IMR-90 (cell line): ENCODE data around the gene UBE3B. TPM values are rescaled to one million over a fixed set of nuclear protein-coding genes. Genes with fewer than 3 reads are reported as not detected.

Source experiments
- ATAC-seq: fragments of 200-7000 bp; cut with Tn5 transposase; 2 replicates; pipeline ENCODE4 v1.9.1; 2020; ENCODE audit warnings: low read depth, mild to moderate bottlenecking, moderate library complexity
- BruUV-seq: library from RNA; stranded (reverse); fragments of 400-500 nt; replicated peaks from 2 replicates; lab custom pipeline; 2021; lab: Mats Ljungman, UMichigan
- CTCF ChIA-PET: fragments of 300-600 bp; formaldehyde crosslinking; extraction: SDS; loops from one replicate; lab custom pipeline; 2021; ENCODE audit warnings: antibody characterized with exemption; lab: Yijun Ruan, JAX
- POLR2A ChIA-PET: fragments of 300-600 bp; sonication (Branson Sonifier 250); formaldehyde crosslinking; loops from one replicate; lab custom pipeline; 2022; ENCODE audit warnings: antibody characterized with exemption; ENCODE audit not compliant: unreplicated experiment; lab: Charles Lee
- DNase-seq: peaks from one replicate; pipeline ENCODE4 v3.0.0; 2013
- H2AFZ ChIP-seq: replicated peaks from 2 replicates; pipeline ENCODE3; 2013; ENCODE audit warnings: low read length, mild to moderate bottlenecking; ENCODE audit not compliant: poor library complexity
- H2AK5ac ChIP-seq: 2 replicates; pipeline ENCODE4 v1.6.1; 2013; ENCODE audit warnings: low read depth, low read length, inconsistent platforms
- H2AK9ac ChIP-seq: replicated peaks from 2 replicates; pipeline ENCODE3; 2013; ENCODE audit warnings: mild to moderate bottlenecking, low read depth, low read length, moderate library complexity; ENCODE audit not compliant: poor library complexity
- H2BK120ac ChIP-seq: 2 replicates; pipeline ENCODE4 v1.6.1; 2013; ENCODE audit warnings: low read depth, low read length, inconsistent platforms
- H2BK15ac ChIP-seq: 3 replicates; pipeline ENCODE4 v1.6.1; 2013; ENCODE audit warnings: low read depth, low read length, inconsistent platforms
- H2BK20ac ChIP-seq: 2 replicates; pipeline ENCODE4 v1.6.1; 2013; ENCODE audit warnings: low read depth, mild to moderate bottlenecking, inconsistent platforms, low read length, moderate library complexity
- H2BK5ac ChIP-seq: 2 replicates; pipeline ENCODE4 v1.6.1; 2013; ENCODE audit warnings: mild to moderate bottlenecking, low read depth, low read length, inconsistent platforms; ENCODE audit not compliant: poor library complexity, severe bottlenecking
- H3K14ac ChIP-seq: replicated peaks from 2 replicates; pipeline ENCODE4 v1.6.1; 2013; ENCODE audit warnings: low read depth, low read length, inconsistent platforms
- H3K18ac ChIP-seq: 2 replicates; pipeline ENCODE4 v1.6.1; 2013; ENCODE audit warnings: low read depth, low read length, control low read depth
- H3K23ac ChIP-seq: 2 replicates; pipeline ENCODE4 v1.6.1; 2013; ENCODE audit warnings: low read depth, low read length, inconsistent platforms
- H3K27ac ChIP-seq: 2 replicates; pipeline ENCODE4 v1.5.1; 2013; ENCODE audit warnings: mild to moderate bottlenecking, control low read depth, low read length; ENCODE audit not compliant: insufficient read depth
- H3K27me3 ChIP-seq: 2 replicates; pipeline ENCODE4 v1.6.1; 2013; ENCODE audit warnings: low read length; ENCODE audit not compliant: control insufficient read depth, insufficient read depth
- H3K36me3 ChIP-seq: 2 replicates; pipeline ENCODE4 v1.6.1; 2013; ENCODE audit warnings: low read length, mixed read lengths; ENCODE audit not compliant: control insufficient read depth, insufficient read depth
- H3K4ac ChIP-seq: 2 replicates; pipeline ENCODE4 v1.6.1; 2013; ENCODE audit warnings: low read depth, low read length, inconsistent platforms
- H3K4me1 ChIP-seq: 2 replicates; pipeline ENCODE4 v1.6.1; 2013; ENCODE audit warnings: low read length, mixed read lengths; ENCODE audit not compliant: control insufficient read depth, insufficient read depth
- H3K4me2 ChIP-seq: 2 replicates; pipeline ENCODE4 v1.6.1; 2013; ENCODE audit warnings: low read depth, mild to moderate bottlenecking, control low read depth, low read length, moderate library complexity
- H3K4me3 ChIP-seq: 2 replicates; pipeline ENCODE4 v1.5.1; 2013; ENCODE audit warnings: low read depth, mild to moderate bottlenecking, control low read depth, low read length, moderate library complexity; ENCODE audit not compliant: insufficient read depth
- H3K56ac ChIP-seq: 2 replicates; pipeline ENCODE4 v1.6.1; 2013; ENCODE audit warnings: low read length, inconsistent platforms; ENCODE audit not compliant: insufficient read depth; ENCODE audit errors: extremely low read depth
- H3K79me1 ChIP-seq, 2 experiments: 2 replicates each; pipeline ENCODE4 v1.6.1; 2013; ENCODE audit warnings: low read length in 2 of 2, inconsistent platforms in 1 of 2, low read depth in 1 of 2
- H3K9ac ChIP-seq: 2 replicates; pipeline ENCODE4 v1.6.1; 2013; ENCODE audit warnings: low read depth, low read length, control low read depth
- H3K9me1 ChIP-seq: 2 replicates; pipeline ENCODE4 v1.6.1; 2013; ENCODE audit warnings: low read length, inconsistent platforms; ENCODE audit not compliant: insufficient read depth
- H3K9me3 ChIP-seq: 2 replicates; pipeline ENCODE4 v1.6.1; 2013; ENCODE audit warnings: low read length; ENCODE audit not compliant: control insufficient read depth, insufficient read depth
- H4K20me1 ChIP-seq: 2 replicates; pipeline ENCODE4 v1.6.1; 2013; ENCODE audit warnings: low read length, inconsistent platforms; ENCODE audit not compliant: insufficient read depth
- H4K5ac ChIP-seq: 2 replicates; pipeline ENCODE4 v1.6.1; 2013; ENCODE audit warnings: mild to moderate bottlenecking, low read depth, low read length, control low read depth
- H4K8ac ChIP-seq, 2 experiments: 2 replicates each; pipeline ENCODE4 v1.6.1; 2013; ENCODE audit warnings: low read depth in 2 of 2, low read length in 2 of 2, control low read depth in 1 of 2, inconsistent platforms in 1 of 2
- H4K91ac ChIP-seq: 2 replicates; pipeline ENCODE4 v1.6.1; 2013; ENCODE audit warnings: low read depth, low read length, inconsistent platforms; ENCODE audit not compliant: insufficient read depth
- BHLHE40 ChIP-seq: fragments of 150-350 bp; IDR thresholded peaks from 2 replicates; pipeline ENCODE4 v1.6.1; 2016; ENCODE audit warnings: mild to moderate bottlenecking, low read depth, low read length
- CEBPB ChIP-seq: IDR thresholded peaks from 2 replicates; pipeline ENCODE4 v1.6.1; 2012; ENCODE audit warnings: low read depth, low read length, improper control_type of control experiment
- CHD1 ChIP-seq: IDR thresholded peaks from 2 replicates; pipeline ENCODE4 v1.6.1; 2012; ENCODE audit warnings: low read depth, low read length, improper control_type of control experiment
- FOS ChIP-seq: fragments of 150-350 bp; IDR thresholded peaks from 2 replicates; pipeline ENCODE4 v1.6.1; 2016; ENCODE audit warnings: low read depth, low read length
- MAFK ChIP-seq: IDR thresholded peaks from 2 replicates; pipeline ENCODE4 v1.6.1; 2012; ENCODE audit warnings: low read depth, low read length, improper control_type of control experiment
- MAZ ChIP-seq: IDR thresholded peaks from 2 replicates; pipeline ENCODE4 v1.6.1; 2012; ENCODE audit warnings: low read depth, mild to moderate bottlenecking, low read length, improper control_type of control experiment, moderate library complexity, borderline replicate concordance
- MXI1 ChIP-seq: IDR thresholded peaks from 2 replicates; pipeline ENCODE4 v1.6.1; 2012; ENCODE audit warnings: low read depth, mild to moderate bottlenecking, low read length, moderate library complexity, borderline replicate concordance
- NFE2L2 ChIP-seq: fragments of 150-350 bp; IDR thresholded peaks from 2 replicates; pipeline ENCODE4 v1.6.1; 2016; ENCODE audit warnings: low read depth, mild to moderate bottlenecking, low read length
- POLR2A ChIP-seq: IDR thresholded peaks from 2 replicates; pipeline ENCODE4 v1.6.1; 2012; ENCODE audit warnings: mild to moderate bottlenecking, low read depth, low read length
- RAD21 ChIP-seq: IDR thresholded peaks from 2 replicates; pipeline ENCODE4 v1.6.1; 2012; ENCODE audit warnings: low read length, improper control_type of control experiment
- RCOR1 ChIP-seq: IDR thresholded peaks from 2 replicates; pipeline ENCODE4 v1.6.1; 2012; ENCODE audit warnings: mild to moderate bottlenecking, low read length, improper control_type of control experiment; ENCODE audit not compliant: insufficient replicate concordance
- RFX5 ChIP-seq: IDR thresholded peaks from 2 replicates; pipeline ENCODE4 v1.8.0; 2012; ENCODE audit warnings: low read depth, mild to moderate bottlenecking, low read length, moderate library complexity
- SMC3 ChIP-seq: fragments of 150-350 bp; IDR thresholded peaks from 2 replicates; pipeline ENCODE4 v1.6.1; 2016; ENCODE audit warnings: low read depth, mild to moderate bottlenecking, antibody characterized with exemption, low read length, moderate library complexity
- USF2 ChIP-seq: fragments of 150-350 bp; IDR thresholded peaks from 2 replicates; pipeline ENCODE4 v1.6.1; 2017; ENCODE audit warnings: mild to moderate bottlenecking, antibody characterized with exemption, low read length, low read depth
- WGBS, 2 experiments: methylation state at CpG; one replicate each; pipeline versions ENCODE4 v1.1.5 to v1.1.7; 2013; ENCODE audit warnings: missing lambda C conversion rate in 2 of 2; ENCODE audit not compliant: insufficient read length in 1 of 2; ENCODE audit errors: extremely low coverage in 2 of 2; 5-methylcytosine and 5-hydroxymethylcytosine counted together
- dilution Hi-C: fragments of 300-500 bp; cut with HindIII; formaldehyde crosslinking; loops from one replicate; pipeline ENCODE4 v1.14.3; 2018; ENCODE audit warnings: low sequenced_read_pairs; ENCODE audit not compliant: unreplicated experiment
- in situ Hi-C: fragments of 300-500 bp; cut with MboI; formaldehyde crosslinking; loops from 3 replicates; pipeline ENCODE4 v1.14.3; 2019; ENCODE audit warnings: low sequenced_read_pairs, inconsistent platforms, mixed read lengths
- intact Hi-C: fragments of 100-400 bp; cut with micrococcal nuclease; formaldehyde crosslinking; loops from 2 replicates; pipeline ENCODE4 v1.10.0; 2022
- polyA plus RNA-seq, 3 experiments: library from polyadenylated mRNA; depleted of rRNA; stranded (reverse); fragments of >200 nt; gene quantifications; 2 replicates each; pipeline ENCODE4 v1.2.3, GENCODE V29; 2012; ENCODE audit warnings: low replicate concordance in 1 of 3
- total RNA-seq: library from RNA; depleted of rRNA; stranded (reverse); fragments of >200 nt; gene quantifications from 2 replicates; pipeline ENCODE4 v1.2.3, GENCODE V29; 2012
- TF ChIP-seq, protein P1 (sequence below): conservative IDR thresholded peaks from 2 replicates; pipeline ENCODE4 v1.5.1; 2012; ENCODE audit warnings: mild to moderate bottlenecking, low read depth, low read length, improper control_type of control experiment
- TF ChIP-seq, protein P2 (sequence below): fragments of 150-350 bp; IDR thresholded peaks from 2 replicates; pipeline ENCODE4 v1.6.1; 2016; ENCODE audit warnings: low read depth, mild to moderate bottlenecking, low read length, moderate library complexity, borderline replicate concordance

UBE3B gene
- total and polyA plus RNA-seq, 2 of the 4 experiments (the other 2 are of a cell fraction): 18.8 to 24.9 TPM

GRCh38 chr12:109579639-109580038 lies 102.2 kb downstream of the UBE3B start:
- DNase-seq (no peak), ATAC-seq (no peak)
- intact Hi-C loops (no loop called here), dilution Hi-C loops (no loop called here), in situ Hi-C loops (no loop called here)
- ChIA-PET CTCF (no interaction called here), POLR2A (no interaction called here)
- no peak overlapping the region for H2BK120ac ChIP-seq
- no peaks in the 10 kb centered on the region for H3K4me1 ChIP-seq
- no peak overlapping the region for H2BK5ac ChIP-seq
- no peak overlapping the region for H4K8ac ChIP-seq
- no peak overlapping the region for H3K9ac ChIP-seq
- peaks cover 11% of the 10 kb centered on the region for H3K36me3 ChIP-seq
- no peak overlapping the region for H2AK9ac ChIP-seq
- no peak overlapping the region for H3K23ac ChIP-seq
- no peak overlapping the region for H3K14ac ChIP-seq
- no peak overlapping the region for H4K5ac ChIP-seq
- H3K9me1 ChIP-seq: 0 out of 2 replicates have a peak, but pooled peaks cover 6% of the 10 kb centered on the region
- H2AK5ac ChIP-seq: no peak overlapping the region
- no peak overlapping the region for H2BK15ac ChIP-seq
- BruUV-seq: no TSS peak
- H3K27ac ChIP-seq: no peak overlapping the region
- WGBS, 2 experiments: no CpG with 5 or more reads among the region's 7 CpGs
- no peaks in the 10 kb centered on the region; a peak in 1 of 4 replicates for H3K79me1 ChIP-seq
- no peak overlapping the region for H2AFZ ChIP-seq
- H3K9me3 ChIP-seq: no peaks in the 10 kb centered on the region
- no peak overlapping the region for H2BK20ac ChIP-seq
- TF ChIP-seq POLR2A (no peak), RCOR1 (no peak), RAD21 (no peak), RFX5 (no peak), SMC3 (no peak), MAFK (no peak), MAZ (no peak), MXI1 (no peak), CHD1 (no peak), NFE2L2 (no peak), FOS (no peak), BHLHE40 (no peak), USF2 (no peak), CEBPB (no peak)
- TF ChIP-seq, protein P1, sequence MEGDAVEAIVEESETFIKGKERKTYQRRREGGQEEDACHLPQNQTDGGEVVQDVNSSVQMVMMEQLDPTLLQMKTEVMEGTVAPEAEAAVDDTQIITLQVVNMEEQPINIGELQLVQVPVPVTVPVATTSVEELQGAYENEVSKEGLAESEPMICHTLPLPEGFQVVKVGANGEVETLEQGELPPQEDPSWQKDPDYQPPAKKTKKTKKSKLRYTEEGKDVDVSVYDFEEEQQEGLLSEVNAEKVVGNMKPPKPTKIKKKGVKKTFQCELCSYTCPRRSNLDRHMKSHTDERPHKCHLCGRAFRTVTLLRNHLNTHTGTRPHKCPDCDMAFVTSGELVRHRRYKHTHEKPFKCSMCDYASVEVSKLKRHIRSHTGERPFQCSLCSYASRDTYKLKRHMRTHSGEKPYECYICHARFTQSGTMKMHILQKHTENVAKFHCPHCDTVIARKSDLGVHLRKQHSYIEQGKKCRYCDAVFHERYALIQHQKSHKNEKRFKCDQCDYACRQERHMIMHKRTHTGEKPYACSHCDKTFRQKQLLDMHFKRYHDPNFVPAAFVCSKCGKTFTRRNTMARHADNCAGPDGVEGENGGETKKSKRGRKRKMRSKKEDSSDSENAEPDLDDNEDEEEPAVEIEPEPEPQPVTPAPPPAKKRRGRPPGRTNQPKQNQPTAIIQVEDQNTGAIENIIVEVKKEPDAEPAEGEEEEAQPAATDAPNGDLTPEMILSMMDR: no peak
- TF ChIP-seq, protein P2, sequence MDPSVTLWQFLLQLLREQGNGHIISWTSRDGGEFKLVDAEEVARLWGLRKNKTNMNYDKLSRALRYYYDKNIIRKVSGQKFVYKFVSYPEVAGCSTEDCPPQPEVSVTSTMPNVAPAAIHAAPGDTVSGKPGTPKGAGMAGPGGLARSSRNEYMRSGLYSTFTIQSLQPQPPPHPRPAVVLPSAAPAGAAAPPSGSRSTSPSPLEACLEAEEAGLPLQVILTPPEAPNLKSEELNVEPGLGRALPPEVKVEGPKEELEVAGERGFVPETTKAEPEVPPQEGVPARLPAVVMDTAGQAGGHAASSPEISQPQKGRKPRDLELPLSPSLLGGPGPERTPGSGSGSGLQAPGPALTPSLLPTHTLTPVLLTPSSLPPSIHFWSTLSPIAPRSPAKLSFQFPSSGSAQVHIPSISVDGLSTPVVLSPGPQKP: no peak
- H3K27me3 ChIP-seq: no peaks in the 10 kb centered on the region
- H3K4ac ChIP-seq: no peak overlapping the region
- no peak overlapping the region for H3K4me2 ChIP-seq
- no peak overlapping the region for H4K91ac ChIP-seq
- H3K4me3 ChIP-seq: no peak overlapping the region
- no peak overlapping the region for H3K18ac ChIP-seq
- no peak overlapping the region for H3K56ac ChIP-seq
- H4K20me1 ChIP-seq: no peaks in the 10 kb centered on the region
